ENCODE results near the gene IFI27L1.

The IFI27L1 gene, protein sequence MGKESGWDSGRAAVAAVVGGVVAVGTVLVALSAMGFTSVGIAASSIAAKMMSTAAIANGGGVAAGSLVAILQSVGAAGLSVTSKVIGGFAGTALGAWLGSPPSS

DNA sequence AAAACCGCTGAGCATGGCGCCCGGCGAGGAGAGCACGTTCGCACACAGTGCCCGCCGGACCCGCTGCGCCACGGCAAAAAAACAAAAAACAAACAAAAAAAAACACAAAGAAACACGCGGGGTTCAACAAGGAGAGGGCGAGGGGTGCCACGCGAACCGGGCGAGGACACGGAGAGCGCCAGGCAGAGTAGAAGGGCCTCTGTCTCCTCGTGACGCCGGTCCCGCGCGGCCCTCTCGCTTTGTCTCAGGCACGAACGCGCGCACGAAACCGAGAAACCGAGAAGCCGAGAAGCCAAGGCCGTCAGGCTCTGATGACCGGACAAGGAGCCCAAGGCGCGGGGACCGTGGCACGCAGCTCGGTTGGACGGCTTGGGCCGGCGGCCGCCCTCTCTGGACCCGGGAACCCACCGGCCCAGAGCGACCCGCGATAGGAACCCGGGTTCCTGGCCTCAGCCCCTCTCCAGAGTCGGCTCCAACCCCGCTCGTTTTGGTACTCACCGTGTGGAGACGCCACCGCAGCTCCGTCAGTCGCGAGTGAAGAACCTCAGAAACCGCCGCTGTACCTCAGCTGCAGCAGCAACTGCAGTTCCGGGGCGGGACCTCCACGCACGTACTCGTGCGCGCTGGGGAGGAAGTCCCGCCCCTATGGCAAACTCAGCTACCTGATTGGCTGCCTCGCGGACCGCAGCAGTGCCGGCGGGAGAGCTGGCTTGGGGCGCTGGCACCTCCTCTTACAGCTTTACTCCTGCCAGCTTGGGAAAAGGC, at the start of gene IFI27L1, which contains the start of gene DDX24:
TSS of gene IFI27L1 (plus strand) at position 690 of the 765 bp plus-strand sequence. CDS start 15,628 bp downstream, outside the sequence.
TSS of gene DDX24 (minus strand) at position 582 of the 765 bp plus-strand sequence. CDS start 1,460 bp downstream, outside the sequence.
- DNase-seq (ENCODE audit: extremely low read depth in 1 of 2, low read depth in 1 of 2), result peak; percentile 88 to 95

- DNase-seq (ENCODE audit: extremely low read depth in 1 of 2, low read depth in 1 of 2), result no peak
Observed at GRCh38 chr14:94031883-94032279, 49.2 kb upstream of the IFI27L1 start.

DNA sequence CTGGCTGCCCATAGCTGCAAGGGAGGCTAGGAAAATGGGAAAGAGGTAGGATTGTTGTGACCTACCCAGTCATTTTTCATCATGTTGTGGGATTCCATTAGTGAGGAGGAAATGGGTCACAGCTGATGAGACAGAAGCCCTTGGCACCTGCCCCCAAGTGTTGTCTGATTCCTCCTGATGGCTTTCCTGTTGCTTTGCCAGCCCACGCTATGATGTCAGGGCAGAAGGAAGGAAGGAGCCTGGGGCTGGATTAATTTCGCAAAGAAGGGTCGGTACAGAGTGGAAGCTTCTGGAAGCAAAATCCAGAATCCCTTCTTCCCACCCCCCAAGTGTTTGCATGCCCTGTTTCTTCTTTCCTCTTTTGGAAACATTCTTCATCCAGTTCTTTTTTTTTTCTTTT, 46.2 kb upstream of the IFI27L1 start:
- DNase-seq (ENCODE audit: extremely low read depth in 1 of 2, low read depth in 1 of 2), result no peak

DNA sequence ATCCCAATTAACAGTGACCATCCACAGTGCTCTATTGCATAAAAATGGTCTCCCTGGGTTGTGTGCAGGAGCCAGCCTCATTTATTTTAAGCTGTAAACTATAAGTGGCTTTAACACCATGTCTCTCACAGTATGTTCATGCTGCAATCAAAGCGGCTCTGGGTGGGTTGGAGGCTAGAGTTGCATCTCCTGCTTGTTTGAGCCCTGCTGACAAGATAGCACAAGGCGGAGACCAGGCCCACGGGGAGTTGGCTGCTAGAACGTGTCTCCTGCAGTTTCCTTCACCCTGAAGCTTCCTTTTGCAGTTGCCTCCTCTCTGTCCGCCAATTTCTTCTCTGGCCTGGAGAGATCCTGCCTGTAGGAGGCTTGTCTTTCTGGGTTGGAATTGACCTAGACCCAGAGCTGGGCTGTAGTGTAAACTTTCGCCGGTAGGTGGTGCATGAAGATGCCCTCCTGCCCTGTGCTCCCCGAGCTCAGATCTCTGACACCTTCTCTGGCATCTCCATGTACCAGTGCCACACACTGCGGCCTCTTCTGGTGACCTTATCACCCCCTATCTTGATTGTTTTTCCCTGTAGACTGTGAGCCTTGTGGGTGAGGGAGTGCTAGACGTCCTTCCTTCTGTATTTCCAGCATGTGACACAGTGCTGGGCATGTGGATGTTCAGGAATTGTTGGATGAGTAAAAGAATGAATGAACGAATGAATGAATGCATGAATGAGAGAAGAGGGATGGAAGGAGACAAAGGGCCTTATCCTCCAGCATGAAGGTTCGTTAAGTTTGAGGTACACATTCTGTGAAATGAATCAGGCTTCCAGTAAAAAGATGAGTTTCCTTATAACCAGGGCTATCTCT, 44.6 kb upstream of the IFI27L1 start:
- peak; percentile 42 to 63 for DNase-seq (ENCODE audit: extremely low read depth in 1 of 2, low read depth in 1 of 2)

DNA sequence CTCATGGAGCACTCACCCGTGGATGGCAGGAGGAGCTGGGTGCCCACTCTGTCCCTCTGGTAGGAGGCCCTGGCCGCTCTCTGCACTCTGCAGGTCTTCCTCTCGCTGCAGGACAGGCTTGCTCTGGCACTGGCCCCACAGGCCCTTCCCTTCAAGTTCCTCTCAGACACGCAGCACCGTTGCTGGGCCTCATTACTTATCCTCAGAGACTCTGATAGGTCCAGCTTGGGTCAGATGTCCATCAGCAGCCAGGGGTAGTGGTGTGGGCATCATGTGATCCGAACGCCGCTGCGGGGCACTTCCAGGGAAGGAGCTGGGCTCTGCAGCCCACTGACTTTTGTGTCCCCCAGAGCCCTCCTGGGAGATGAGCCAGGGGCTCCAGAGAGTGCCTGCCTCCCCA, 43.2 kb upstream of the IFI27L1 start:
- DNase-seq (ENCODE audit: extremely low read depth in 1 of 2, low read depth in 1 of 2), result no peak

DNA sequence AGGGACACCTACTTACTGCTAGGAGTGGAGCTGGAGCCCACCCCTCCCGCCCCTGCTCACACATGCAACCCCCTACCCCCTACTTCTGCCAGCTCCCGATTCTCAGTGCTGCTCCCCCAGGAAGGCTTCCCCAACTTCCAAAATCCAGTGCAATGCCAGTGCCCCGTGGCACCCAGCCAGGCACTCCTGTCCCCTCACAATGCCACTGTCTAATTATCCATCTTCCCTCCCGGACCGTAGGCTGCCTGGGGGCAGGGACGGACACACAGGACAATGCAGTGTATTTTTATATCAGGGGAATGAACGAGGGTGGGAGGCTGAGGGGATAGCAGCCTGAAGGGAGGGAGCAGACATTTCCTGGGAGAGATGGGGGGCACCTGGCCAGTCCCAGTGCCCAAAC, 42.6 kb upstream of the IFI27L1 start:
- DNase-seq (ENCODE audit: extremely low read depth in 1 of 2, low read depth in 1 of 2), result no peak

GRCh38 chr14:94038921-94039629, 42.0 kb upstream of the IFI27L1 start:
- no peak for DNase-seq (ENCODE audit: extremely low read depth in 1 of 2, low read depth in 1 of 2)

GRCh38 chr14:94040247-94040646, 40.9 kb upstream of the IFI27L1 start:
- DNase-seq (ENCODE audit: extremely low read depth in 1 of 2, low read depth in 1 of 2), result no peak

DNA sequence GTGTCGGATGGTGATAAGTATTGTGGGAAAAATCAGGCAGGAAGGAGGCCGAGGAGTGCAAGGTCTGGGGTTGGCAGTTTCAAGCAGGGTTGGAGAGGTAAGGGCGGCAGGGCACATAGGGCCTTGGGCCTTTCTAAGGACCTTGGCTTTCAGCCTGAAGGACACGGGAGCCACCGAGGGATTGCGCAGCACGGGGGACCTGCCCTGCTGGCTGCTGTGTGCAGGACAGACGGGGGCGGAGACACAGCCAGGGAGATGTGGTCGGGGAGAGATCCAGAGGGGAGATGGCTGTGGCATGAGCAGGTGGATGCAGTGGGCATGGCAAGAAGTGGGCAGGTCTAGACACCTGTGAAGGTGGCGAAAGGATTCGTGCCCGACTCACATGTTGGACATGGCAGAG, 40.3 kb upstream of the IFI27L1 start:
- DNase-seq (ENCODE audit: extremely low read depth in 1 of 2, low read depth in 1 of 2), result no peak

DNA sequence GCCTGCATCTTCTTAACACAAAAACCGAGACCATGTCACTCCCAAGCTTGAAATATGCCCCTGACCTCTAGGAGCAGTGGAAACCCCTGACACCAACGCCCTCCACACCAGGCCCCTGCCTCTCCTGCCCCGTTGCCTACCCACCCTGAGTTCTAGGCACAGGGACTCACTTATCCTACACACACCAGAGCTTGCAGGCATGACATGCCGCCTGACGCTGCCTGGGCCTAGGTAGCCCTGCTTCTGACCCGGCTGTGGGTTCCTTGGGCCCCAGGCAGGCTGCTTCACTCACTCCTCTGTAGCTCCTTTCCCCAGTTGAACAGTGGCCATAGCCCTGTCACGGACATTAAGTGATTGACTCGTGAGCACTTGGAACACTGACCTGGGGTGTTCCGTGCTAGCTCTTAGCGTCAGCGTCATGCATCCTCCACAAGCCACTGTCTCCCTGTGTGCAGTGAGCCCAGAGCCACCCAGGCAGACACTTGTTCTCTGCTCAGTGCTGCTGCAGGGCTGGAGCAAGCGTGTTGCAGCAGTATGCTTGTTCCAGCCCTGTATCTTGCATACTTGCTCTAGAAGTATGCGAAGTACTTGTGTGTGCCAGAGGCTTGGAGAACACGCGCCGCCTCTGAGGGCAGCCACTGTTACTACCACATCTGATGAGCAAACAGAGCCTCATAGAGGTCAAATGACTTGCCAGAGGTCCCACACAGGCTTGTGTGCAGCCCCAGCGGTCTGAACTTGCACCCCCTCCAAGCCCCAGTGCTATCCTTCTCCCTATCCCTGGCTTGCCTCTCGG, 39.4 kb upstream of the IFI27L1 start:
- no peak for DNase-seq (ENCODE audit: extremely low read depth in 1 of 2, low read depth in 1 of 2)

- DNase-seq (ENCODE audit: extremely low read depth in 1 of 2, low read depth in 1 of 2), result no peak
Observed at GRCh38 chr14:94042433-94043091, 38.5 kb upstream of the IFI27L1 start.

DNA sequence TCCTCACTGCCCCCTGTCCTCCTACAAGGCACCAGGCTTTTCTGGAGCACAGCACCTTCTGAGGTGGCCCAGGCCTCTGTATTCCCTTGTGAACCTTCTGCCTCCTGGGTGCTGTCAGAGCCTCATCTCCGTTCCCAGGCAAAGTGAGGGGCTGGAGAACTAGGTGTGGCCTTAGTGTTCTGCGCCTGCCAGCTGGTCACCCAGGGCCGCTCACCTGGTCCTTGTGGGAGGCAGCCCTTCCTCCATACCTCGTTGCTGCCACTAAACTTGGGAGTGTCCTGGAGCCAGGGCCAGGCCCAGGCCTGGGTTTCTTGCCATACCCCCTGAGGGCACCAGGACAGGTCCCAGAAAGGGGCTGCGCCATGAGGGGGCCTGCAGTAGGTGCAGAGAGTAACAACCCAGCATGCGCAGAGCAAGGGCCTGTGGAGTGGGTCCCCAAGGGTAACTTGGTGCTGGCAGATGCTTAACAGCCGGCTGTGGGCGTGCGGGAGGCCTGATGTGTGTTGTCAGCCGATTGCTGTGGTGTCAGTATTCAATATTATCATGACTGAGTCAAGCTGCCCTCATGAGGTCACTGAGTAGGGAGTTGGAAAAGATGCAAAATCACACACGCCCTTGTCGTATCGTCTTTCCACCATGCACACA, 37.9 kb upstream of the IFI27L1 start:
- DNase-seq (ENCODE audit: extremely low read depth in 1 of 2, low read depth in 1 of 2), result no peak

DNA sequence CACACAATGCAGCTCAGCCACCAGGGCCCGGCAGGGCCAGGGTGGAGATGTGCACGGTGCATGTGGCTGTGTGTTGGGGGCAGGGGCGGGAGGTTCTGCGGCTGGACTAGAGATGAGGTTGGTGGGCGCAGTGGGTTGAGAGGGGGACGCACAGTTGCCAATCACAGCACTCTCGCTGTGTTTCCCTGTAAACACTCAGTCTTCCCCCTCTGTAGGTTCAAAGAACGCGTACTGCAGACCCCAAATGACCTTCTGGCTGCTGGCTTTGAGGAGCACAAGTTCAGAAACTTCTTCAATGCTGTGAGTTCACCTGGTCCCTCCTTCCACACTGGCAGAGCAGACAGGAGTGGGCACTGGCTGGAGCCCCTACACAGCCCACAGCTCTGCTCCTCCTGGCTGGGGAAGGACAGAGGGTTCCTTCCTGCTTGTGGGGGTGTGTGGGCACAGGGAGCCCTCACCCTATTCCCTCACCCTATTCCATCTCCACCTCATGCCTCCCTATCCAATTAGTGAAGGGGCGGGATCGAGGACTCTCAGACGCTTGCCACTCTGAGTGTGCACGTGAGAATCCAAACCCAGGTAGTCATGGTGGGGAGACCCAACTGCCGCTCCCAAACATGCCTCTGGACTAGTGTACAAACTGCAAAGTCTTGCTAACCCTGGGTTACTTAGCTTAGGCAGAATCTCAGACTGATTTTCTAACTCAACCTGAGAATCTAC, 37.2 kb upstream of the IFI27L1 start:
- DNase-seq (ENCODE audit: extremely low read depth in 1 of 2, low read depth in 1 of 2), result no peak

DNA sequence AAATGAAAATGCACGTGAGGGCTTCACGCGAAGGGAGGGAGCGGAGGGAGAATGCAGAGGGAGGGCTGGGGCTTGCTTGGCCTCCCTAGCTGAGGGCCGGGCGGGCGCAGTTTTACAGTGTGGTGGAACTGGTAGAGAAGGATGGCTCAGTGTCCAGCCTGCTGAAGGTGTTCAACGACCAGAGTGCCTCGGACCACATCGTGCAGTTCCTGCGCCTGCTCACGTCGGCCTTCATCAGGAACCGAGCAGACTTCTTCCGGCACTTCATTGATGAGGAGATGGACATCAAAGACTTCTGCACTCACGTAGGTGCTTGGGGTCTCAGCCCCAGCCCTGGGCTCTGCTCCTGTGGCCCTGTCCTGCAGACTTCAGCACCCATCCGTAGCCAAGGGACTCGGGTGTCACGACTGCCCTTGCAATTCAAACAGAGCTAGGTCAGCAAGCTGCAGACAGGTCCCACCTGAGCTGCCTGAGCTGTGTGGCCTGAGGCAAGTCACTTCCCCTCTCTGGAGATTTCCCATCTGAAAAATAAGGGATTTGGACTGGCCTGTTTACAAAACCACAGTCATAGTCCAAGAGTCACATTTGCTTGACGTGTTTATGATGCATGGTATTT, 36.5 kb upstream of the IFI27L1 start:
- DNase-seq (ENCODE audit: extremely low read depth in 1 of 2, low read depth in 1 of 2), result no peak

DNA sequence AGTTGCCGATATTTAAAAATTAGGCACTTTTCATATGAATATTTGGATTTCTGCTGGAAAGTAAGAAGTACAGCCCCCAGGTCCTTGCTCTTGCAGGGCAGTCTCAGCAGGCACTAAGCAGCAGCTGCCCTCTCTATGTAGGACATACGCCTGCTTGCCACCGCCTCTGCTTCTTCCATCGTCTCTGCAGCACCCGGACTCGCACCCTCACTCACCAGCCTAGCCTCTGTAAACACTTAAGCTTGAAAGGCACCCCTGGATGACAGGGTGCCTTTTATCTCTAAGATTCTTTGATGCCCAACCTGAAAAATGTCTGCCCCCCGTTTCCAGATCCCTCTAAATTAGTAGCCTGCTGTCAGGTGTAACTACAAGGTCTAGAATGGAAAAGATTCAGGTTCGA, 36.0 kb upstream of the IFI27L1 start:
- DNase-seq (ENCODE audit: extremely low read depth in 1 of 2, low read depth in 1 of 2), result no peak

- DNase-seq (ENCODE audit: extremely low read depth in 1 of 2, low read depth in 1 of 2), result no peak
Observed at GRCh38 chr14:94045563-94046345, 35.4 kb upstream of the IFI27L1 start.

DNA sequence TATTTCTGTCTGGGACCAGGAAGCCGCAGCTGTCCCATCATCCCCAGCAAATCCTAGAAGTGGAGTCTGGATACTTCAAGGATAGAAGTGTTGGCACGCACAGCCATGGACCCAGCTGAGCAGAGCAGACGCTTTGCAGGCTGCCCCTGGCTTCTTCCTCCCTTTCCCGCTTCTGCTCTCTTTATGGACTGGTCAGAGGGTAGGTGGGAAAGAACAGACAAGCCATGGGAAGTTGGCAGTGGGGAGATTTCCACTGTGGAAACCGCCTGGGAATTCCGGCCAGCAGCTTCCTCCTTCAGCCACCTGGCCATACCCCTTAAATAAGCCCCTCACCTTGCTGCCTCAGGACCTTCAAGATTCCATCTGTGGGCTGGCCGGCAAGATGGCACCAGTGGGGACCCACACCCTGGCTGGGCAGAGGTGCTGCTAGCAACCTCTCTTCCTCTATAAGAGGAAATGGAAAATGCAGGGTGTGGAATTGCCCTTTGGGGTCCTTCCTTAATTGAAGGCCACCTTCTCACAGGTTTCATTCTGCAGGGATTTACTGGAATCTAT, 34.3 kb upstream of the IFI27L1 start:
- no peak for DNase-seq (ENCODE audit: extremely low read depth in 1 of 2, low read depth in 1 of 2)
